Liver (tissue), 3 donors: ENCODE measurements around the gene CUX1.

Experiments used
- RAD21 ChIP-seq, 2 donors: IDR thresholded peaks; 2 replicates each; pipeline ENCODE4 v1.6.1; 2016; ENCODE audit warnings: antibody characterized with exemption in 2 of 2, mild to moderate bottlenecking in 2 of 2
- SP1 ChIP-seq: IDR thresholded peaks from 2 replicates; pipeline ENCODE4 v1.6.1; 2018; ENCODE audit warnings: antibody characterized with exemption, mild to moderate bottlenecking
- YY1 ChIP-seq: IDR thresholded peaks from 2 replicates; pipeline ENCODE4 v1.6.1; 2016; ENCODE audit warnings: antibody characterized with exemption, mild to moderate bottlenecking
- TF ChIP-seq, protein P1 (sequence below): fragments of 150-350 bp; IDR thresholded peaks from 2 replicates; pipeline ENCODE4 v1.5.1; 2017; ENCODE audit warnings: improper control_type of control experiment, low read depth, low read length; ENCODE audit not compliant: missing input control
- TF ChIP-seq, protein P2 (sequence below): IDR thresholded peaks from 2 replicates; pipeline ENCODE4 v1.6.1; 2016; ENCODE audit warnings: antibody characterized with exemption, mild to moderate bottlenecking
- donor health status: healthy.
- donor health status: healthy.

DNA sequence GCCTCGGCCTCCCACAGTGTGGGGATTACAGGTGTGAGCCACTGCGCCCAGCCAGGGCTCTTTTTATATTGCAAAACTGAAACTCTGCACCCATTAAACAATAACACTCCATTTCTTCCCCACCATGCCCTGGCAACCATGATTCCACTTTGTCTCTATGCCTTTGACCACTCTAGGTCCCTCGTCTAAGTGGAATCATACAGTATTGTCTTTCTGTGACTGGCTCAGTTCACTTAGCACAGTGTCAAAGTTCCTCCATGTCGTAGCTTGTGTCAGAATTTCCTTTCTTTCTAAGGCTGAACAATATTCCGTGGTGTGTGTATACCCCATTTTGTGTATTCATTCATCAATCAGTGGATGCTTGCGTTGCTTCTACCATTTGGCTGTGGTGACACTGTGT lies 46.2 kb downstream of the CUX1 start:
- TF ChIP-seq, protein P1, sequence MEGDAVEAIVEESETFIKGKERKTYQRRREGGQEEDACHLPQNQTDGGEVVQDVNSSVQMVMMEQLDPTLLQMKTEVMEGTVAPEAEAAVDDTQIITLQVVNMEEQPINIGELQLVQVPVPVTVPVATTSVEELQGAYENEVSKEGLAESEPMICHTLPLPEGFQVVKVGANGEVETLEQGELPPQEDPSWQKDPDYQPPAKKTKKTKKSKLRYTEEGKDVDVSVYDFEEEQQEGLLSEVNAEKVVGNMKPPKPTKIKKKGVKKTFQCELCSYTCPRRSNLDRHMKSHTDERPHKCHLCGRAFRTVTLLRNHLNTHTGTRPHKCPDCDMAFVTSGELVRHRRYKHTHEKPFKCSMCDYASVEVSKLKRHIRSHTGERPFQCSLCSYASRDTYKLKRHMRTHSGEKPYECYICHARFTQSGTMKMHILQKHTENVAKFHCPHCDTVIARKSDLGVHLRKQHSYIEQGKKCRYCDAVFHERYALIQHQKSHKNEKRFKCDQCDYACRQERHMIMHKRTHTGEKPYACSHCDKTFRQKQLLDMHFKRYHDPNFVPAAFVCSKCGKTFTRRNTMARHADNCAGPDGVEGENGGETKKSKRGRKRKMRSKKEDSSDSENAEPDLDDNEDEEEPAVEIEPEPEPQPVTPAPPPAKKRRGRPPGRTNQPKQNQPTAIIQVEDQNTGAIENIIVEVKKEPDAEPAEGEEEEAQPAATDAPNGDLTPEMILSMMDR, result no peak
- TF ChIP-seq SP1, result no peak
- no peak for TF ChIP-seq YY1
- TF ChIP-seq, protein P2, sequence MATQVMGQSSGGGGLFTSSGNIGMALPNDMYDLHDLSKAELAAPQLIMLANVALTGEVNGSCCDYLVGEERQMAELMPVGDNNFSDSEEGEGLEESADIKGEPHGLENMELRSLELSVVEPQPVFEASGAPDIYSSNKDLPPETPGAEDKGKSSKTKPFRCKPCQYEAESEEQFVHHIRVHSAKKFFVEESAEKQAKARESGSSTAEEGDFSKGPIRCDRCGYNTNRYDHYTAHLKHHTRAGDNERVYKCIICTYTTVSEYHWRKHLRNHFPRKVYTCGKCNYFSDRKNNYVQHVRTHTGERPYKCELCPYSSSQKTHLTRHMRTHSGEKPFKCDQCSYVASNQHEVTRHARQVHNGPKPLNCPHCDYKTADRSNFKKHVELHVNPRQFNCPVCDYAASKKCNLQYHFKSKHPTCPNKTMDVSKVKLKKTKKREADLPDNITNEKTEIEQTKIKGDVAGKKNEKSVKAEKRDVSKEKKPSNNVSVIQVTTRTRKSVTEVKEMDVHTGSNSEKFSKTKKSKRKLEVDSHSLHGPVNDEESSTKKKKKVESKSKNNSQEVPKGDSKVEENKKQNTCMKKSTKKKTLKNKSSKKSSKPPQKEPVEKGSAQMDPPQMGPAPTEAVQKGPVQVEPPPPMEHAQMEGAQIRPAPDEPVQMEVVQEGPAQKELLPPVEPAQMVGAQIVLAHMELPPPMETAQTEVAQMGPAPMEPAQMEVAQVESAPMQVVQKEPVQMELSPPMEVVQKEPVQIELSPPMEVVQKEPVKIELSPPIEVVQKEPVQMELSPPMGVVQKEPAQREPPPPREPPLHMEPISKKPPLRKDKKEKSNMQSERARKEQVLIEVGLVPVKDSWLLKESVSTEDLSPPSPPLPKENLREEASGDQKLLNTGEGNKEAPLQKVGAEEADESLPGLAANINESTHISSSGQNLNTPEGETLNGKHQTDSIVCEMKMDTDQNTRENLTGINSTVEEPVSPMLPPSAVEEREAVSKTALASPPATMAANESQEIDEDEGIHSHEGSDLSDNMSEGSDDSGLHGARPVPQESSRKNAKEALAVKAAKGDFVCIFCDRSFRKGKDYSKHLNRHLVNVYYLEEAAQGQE, result no peak
- TF ChIP-seq RAD21 (IDR thresholded peaks at IDR 0.05), result no peak
